ENCODE measurements around the gene PSMB9.

The PSMB9 gene

DNA sequence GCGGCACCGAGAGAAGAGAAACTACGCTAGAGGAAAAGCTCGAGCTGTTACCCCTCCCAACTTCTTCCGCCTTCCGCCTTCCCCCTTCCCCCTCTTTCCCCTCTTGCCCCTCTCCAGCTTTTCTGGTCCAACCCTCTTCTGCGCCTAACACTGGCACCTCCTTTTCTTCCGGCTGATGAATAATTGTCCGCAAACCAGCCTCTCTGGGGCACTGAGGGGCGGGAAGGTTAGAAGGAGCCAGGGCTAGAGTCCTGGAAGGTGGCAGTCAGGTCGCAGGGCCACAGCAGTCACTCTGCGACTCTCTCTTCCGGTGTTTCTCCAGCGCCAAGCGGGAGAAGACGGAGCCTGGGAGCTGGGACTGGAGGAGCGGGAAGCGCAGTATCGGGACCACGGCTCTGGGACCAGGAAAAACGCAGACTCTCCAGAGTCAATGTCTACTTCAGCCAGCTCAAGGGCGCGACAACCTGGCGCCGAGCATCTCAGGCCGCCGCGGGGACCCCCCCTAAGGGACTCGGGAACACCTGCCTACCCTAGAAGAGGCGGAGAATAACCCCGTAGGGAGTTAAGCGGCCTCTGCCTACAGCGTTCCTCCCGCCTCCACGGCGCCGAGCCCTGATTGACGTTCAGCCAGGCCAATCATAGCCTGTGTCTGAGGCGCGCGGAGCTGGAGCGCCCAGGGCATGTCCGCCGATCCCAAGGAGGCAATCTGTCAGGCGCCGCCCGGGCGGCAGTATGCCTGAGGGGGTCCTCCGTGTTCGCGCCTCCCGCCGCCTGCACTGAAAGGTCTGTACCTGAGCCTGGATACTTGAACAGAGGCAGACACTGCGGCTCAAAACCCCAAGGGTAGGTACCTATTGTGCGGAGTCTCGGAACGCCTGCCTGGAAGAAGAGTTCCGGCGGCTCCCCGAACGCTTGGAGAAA, 40.4 kb downstream of the PSMB9 start:
- Histone ChIP-seq H3K4me3 (ENCODE audit: low read depth, low read length) (peak overlapping the region; percentile 96), H3K4me1 (no peaks in the 10 kb centered on the region), H3K36me3 (no peaks in the 10 kb centered on the region), H3K27me3 (peaks cover 12% of the 10 kb centered on the region; the same call in 1 of the 2 replicates), H3K9me3 (no peaks in the 10 kb centered on the region)
- TF ChIP-seq CTCF (IDR thresholded peaks at IDR 0.05; ENCODE audit: low read depth, low read length) = no peak
- peak; percentile 90 for DNase-seq

- Histone ChIP-seq H3K9me3 (no peaks in the 10 kb centered on the region), H3K4me3 (ENCODE audit: low read depth, low read length) (peak overlapping the region; percentile 96), H3K4me1 (no peaks in the 10 kb centered on the region), H3K27me3 (peaks cover 10% of the 10 kb centered on the region; the same call in 1 of the 2 replicates), H3K36me3 (no peaks in the 10 kb centered on the region)
- no peak for TF ChIP-seq CTCF (IDR thresholded peaks at IDR 0.05; ENCODE audit: low read depth, low read length)
- no peak for DNase-seq
Measured at GRCh38 chr6:32895006-32895345, 41.0 kb downstream of the PSMB9 start.

- DNase-seq = no peak
- no peaks in the 10 kb centered on the region for H3K9me3 ChIP-seq
- H3K4me3 ChIP-seq (ENCODE audit: low read depth, low read length) = no peak overlapping the region
- no peaks in the 10 kb centered on the region for H3K4me1 ChIP-seq
- H3K36me3 ChIP-seq = no peaks in the 10 kb centered on the region
- no peak for TF ChIP-seq CTCF (IDR thresholded peaks at IDR 0.05; ENCODE audit: low read depth, low read length)
- H3K27me3 ChIP-seq = peaks cover 10% of the 10 kb centered on the region
Measured at GRCh38 chr6:32903952-32904351, 50.0 kb downstream of the PSMB9 start.

- no peak for DNase-seq
- Histone ChIP-seq H3K4me1 (no peaks in the 10 kb centered on the region), H3K9me3 (no peaks in the 10 kb centered on the region), H3K4me3 (ENCODE audit: low read depth, low read length) (no peak overlapping the region), H3K27me3 (peaks cover 21% of the 10 kb centered on the region), H3K36me3 (no peaks in the 10 kb centered on the region)
- TF ChIP-seq CTCF (IDR thresholded peaks at IDR 0.05; ENCODE audit: low read depth, low read length) = no peak
Measured at GRCh38 chr6:32905078-32905477, 51.1 kb downstream of the PSMB9 start.

DNA sequence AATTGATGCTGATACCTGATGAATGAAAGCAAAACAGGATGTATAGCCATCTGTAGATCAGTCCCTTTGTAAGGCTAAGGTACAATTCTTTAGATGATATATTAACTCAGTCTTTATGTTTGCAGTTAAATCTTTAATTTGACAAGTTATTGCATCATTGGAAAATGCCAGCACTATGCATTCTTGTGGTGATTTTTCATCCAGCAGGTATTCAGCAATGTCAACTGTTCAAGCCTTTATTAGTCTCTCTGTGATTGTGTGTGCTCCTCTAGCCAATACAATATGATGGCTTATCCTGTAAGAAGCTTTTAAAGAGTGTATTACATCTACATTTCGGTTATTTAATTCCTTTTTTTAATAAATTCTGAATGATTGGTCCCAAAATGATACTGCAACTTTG, 52.5 kb downstream of the PSMB9 start:
- H3K27me3 ChIP-seq = peaks cover 36% of the 10 kb centered on the region
- no peak for TF ChIP-seq CTCF (IDR thresholded peaks at IDR 0.05; ENCODE audit: low read depth, low read length)
- H3K4me1 ChIP-seq = no peaks in the 10 kb centered on the region
- H3K9me3 ChIP-seq = no peaks in the 10 kb centered on the region
- DNase-seq = no peak
- no peak overlapping the region for H3K4me3 ChIP-seq (ENCODE audit: low read depth, low read length)
- H3K36me3 ChIP-seq = no peaks in the 10 kb centered on the region

DNA sequence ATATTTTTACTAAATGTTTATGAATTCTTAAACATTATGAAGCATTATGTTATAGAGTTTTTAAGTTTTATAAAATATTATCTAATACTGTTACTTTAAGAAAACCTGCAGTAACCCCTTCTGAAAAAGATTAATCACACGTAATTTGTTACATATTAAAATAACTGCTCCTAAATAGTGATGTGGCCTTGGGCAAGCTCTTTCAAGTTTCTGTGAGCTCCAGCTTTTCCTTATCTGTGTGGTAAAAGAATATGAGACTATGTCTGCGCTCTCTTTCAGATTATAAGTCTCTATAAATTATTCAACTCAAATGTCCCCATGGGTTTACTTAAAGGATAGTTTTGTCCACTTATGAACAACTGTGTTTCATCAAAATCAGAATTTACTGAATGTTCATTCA, 54.9 kb downstream of the PSMB9 start:
- no peaks in the 10 kb centered on the region for H3K9me3 ChIP-seq
- H3K4me3 ChIP-seq (ENCODE audit: low read depth, low read length) = no peak overlapping the region
- peaks cover 58% of the 10 kb centered on the region for H3K27me3 ChIP-seq
- H3K36me3 ChIP-seq = no peaks in the 10 kb centered on the region
- DNase-seq = no peak
- no peaks in the 10 kb centered on the region for H3K4me1 ChIP-seq
- TF ChIP-seq CTCF (IDR thresholded peaks at IDR 0.05; ENCODE audit: low read depth, low read length) = no peak
